Measurements from ENCODE around the gene FOXN1.
"Not testable (repeated sequence)": the region's sequence is repeated elsewhere in the genome, so short reads cannot be mapped to it uniquely, and the experiment has no call there.

FOXN1 gene

DNA sequence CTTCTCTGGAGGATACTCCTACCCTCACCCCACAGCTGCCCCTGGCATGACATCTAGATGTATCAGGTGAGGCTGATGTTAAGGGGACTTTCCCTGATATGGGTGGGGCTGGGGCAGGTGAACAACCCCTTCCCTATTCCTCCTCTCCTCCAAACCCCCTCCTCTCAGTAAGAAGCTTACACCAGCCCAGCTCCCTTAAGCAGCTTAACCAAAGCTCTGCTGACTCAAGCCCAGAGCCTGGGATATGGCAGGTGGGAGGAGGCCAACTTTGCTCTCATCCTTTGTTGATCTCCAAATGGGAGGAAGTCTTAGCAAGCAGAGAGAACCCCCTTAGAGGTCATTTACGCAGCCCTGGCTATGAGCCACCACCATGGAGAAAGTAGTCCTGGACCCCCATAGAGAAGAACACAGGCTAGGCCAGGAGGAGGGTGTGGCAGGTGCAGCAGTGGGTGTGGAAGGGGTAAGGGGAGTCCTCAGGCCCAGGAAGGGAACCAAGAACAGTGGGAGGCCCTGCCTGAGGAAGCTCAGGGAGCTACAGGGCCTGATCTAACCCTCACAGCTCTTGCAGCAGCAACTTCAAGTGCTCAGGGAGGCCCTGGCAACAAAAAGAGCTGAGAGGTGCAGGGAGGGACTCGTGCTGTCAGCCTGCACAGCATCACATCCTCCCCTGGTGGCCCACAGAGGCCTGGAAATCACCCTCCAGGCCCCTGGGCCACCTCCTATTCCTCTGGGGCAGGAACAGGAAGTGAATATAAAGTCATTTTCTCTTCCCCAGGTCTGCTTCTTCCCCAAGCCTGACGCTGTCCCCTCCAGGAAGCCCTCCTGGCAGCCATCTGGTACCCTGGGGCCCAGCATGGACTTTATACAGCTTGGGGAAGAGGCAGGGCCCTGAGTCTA, 43.3 kb downstream of the FOXN1 start:
- no peak for DNase-seq

DNA sequence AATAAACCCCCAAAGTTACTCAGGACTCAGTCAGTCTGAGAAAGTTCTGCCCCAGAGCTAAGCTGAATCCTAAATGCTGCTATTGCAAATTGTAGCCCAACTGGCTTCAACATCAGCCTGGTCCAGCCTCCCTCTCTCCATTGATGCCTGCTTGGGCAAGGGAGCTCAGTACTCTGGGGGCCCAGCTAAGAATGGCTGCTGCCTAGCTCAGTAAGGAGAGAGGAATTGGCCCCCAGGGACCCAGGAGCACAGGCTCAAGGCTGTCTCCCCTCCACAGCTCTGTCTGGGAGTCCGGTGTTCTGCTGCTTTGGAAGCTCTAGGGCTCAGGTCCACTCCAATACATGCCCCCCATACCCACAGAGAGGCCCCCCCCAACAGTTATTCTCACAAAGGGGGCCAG, 44.7 kb downstream of the FOXN1 start:
- no peak for DNase-seq

DNA sequence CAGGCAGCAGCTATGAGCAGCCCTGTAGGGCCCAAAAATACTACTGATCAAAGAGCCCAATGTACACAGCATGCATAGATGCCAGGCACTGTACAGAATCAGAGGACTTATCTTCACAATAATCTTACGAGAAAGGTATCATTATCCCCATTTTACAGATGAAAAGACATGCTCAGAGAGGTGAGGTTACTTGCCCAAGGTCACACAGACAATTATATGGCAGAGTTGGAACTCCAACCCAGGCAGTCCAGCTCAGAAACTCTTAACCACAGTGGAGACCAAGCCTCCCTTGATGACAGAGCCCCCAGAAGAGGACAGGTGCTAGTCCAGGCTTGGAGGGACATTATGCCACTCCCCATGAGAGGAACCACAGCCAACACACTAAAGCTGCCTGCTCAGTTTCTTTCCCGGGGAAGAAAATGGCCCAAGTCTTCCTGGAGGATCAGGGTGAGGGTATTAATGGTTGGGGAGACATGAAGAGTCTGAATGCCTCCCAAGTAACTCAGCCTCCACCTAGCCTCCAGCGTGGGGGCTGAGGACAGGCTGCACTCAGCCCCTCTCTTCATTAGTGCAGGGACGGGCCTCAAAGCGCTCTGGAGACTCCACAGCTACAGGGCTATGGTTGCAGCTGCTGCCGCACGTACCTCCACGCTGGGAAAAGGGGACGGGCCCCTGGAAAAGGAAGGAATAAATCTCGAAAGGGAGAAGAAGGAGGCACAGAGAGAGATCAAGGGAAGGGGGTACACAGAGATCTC, 45.5 kb downstream of the FOXN1 start:
- no peak for DNase-seq

DNA sequence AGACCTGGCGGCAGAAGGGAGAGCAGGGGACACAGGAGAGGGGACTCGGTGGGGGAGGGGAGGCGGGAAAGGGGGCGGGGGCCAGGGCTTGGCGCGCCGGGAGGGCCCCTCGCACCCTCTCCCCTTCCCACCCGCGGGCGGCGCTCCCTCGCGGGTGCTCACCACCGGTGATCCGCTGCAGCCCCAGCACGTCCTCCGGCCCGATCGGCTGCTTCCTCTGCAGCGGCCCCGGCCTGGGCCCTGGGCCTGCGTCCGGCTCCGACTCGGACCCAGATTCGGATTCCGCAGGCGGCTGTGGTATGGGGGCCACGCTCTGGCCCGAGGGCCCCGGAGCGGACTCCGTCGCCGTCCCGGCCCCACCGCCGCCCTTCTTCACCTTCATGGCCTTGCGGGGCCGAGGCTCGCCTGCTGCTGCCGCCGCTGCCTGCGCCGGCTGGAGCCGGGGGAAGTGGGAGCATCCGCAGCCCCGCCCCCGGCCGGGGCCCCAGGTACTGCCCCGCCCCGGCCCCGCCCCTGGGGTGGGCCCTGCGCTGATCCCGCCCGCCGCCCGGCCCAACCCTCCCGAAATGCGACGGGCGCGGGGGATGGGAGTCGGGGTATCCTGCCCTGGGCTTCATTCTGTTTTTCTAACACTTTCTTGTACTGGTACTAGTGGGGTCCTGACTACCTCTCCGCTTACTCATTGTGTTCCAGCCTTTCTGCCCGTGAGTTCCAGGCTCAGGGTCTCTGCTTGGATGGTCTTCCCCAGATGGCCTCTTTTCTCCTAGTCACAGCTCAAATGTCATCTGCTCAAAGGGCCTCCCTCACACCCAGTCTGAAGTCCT, 46.2 kb downstream of the FOXN1 start, which contains the start of gene UNC119:
TSS of gene UNC119 (minus strand) at position 449 of the 824 bp plus-strand sequence. CDS start at position 382, 67 bp downstream.
- DNase-seq, result no peak

DNA sequence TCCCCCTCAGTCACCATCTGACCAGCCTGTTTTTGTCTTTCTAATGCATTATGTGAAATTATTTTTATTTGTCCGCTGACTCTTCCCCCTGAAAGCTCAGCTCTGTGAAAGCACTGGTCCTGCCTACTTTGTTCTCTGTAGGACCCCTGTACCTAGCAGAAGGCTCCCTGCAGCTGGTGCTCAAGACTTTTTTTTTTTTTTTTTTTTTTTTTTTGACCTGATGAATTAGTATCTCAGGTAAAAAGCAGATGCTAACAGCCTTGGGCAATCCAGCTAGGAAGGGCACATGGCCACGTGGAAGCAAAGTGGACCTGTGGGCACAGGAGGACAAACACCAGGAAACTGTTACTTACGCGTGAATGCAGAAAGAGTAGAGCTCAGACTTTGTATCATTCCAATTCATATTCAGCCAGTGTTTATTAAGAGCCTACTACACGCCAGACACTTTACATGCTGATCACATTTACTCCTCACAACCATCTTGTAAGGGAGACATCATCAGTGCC, 46.9 kb downstream of the FOXN1 start:
- no peak for DNase-seq

- no peak for DNase-seq
Measured at GRCh38 chr17:28554565-28554964, 48.4 kb downstream of the FOXN1 start.

GRCh38 chr17:28555022-28555421, 48.9 kb downstream of the FOXN1 start:
- no peak for DNase-seq

DNA sequence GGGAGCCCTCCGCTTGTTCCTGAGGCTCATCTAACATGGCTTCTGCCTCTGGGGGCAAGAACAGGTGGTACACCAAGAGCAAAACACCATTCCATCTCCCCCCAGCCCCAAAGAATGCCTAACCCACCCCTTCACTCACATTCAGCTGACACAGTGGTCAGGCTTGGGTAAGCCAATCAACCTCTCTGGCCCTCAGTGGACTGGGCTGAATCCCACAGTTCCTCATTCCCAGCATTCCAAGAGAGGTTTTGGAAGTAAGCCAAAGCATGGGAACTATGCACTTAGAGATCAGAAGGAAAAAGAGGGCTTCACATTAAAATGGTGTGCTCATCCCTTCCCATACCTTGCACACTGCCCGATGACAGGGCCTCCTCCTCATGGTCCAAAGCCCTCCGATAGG, 57.3 kb downstream of the FOXN1 start:
- no peak for DNase-seq

DNA sequence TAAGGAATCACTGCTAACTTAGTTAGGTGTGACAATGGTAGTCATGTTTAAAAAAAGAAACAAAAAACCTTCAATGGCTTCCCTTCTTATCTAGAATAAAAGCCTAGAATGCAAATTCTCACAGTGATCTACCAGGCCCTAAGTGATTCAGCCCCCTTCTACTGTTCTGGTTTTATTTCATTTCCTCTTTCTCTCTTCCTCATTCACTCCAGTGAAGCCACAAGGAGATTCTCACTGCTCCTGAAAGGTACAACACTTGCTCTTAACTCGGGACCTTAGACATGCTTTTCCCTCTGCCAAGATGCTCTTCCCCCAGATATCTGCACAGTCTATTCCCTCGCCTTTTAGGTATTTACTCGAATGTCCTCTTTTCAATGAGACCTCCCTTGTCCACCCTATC, 61.5 kb downstream of the FOXN1 start:
- no peak for DNase-seq

GRCh38 chr17:28569446-28569845, 63.3 kb downstream of the FOXN1 start:
- DNase-seq, result no peak

GRCh38 chr17:28570716-28571360, 64.7 kb downstream of the FOXN1 start:
- no peak for DNase-seq

DNA sequence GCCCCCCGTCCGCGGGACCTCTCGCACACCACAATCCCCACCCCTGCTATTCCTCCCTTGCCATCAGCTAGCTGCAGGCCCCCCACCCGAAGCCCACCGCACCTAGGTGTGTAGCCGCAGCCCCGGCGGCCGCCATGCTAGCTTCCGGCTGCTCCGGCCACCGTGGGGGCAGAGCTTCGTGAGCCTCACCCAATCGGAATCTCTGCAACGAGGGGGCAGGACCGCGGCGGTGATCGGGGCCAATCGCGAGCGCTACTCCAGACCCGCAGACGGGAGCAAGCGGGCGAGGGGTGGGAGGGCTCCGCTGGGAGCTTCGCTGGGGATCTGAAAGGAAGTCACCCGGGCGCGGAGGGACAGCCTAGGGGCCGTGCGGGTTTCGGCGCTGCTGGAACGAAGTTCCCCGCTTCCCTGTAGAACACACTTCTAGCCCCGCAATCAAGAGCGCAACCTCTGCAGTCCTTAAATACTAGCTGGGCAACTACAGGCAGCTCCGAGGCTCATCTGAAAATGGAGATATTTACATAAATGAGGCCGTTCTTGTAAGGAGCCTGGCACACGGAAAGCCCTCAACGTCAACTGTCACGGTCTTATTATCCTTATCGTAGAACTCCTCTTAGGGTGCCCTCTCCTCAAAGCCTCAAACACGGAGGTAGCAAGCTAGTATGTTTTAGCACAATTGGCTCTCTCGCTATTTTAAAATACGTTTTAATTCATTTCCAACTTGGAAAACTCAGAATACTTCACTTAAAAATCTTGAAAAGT, 65.4 kb downstream of the FOXN1 start, which contains the start of gene PIGS:
TSS of gene PIGS (minus strand) at position 164 of the 762 bp plus-strand sequence. CDS start at position 136, 28 bp downstream.
- DNase-seq, result peak; percentile 75

DNA sequence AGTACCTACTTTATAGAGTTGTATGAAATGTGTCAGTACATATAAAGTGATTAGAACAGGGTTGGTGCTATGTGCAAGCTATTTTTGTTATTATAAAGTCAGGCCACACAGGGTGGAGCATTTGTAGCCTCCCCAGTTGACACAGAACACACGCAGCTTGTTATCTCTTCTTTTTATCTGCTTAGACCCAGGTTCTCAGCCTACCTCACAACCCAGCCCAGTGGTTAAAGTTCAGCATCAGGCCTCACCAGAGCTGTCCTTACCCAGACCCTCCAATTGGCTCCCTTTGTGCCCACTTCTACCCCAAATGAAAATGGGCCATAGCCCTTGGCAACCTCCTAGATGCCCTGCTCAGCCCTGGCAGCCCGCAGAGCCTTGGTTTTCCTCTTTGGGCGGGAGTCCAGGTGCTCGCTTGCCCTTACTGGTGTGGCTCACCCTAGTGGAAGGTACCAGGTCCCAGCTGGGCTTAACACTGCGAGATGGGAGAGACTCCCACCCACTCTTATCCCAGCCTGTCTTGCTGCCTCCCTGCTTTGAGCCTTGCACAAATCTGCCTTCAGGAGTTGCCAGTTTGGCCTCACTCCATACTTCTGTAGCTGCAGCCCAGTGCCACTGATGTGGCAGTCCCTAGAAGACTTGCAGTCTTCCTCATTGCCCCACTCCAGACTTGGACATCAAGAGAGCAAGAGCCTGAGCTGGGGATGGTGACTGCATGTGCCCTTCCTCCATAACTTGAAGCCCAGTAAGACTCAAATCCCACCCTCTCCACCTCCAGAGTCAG, 66.3 kb downstream of the FOXN1 start:
- no peak for DNase-seq

DNA sequence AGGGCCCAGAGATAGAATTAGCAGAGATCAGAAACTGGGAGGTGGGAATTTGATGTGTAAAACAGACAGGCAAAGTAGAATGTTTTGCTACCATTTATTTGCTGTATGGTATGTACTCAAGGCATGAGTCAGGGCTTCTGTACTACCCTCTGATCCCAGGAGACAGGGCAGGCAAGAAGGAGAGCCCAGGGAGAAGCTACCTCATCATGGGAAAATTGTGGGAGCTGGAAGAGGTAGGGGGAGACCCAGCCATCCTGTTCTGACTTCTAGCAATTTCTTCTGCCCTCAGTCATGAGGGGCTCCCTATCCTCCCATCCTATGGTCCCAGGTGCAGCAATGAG, 66.9 kb downstream of the FOXN1 start:
- no peak for DNase-seq

DNA sequence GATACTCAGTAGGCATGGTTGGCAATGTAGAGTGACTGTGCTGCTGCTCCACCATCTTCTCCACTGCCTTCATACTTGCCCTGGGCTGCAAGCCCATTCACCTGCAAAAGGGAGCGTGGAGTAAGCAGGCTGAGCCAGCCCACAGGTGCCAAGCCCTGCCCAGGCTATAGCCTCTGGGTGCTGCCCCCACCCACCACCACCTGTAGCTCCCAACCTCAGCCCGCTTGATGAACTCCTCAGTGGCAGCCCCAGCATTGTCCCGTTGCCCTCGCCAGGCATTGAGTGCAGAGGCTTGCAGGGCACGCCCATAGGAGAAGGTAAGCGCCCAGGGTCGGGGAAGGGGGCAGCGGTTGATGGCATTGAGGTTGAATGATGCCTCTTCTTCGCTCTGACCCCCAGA, 67.4 kb downstream of the FOXN1 start:
- DNase-seq, result no peak

- DNase-seq, result no peak
Measured at GRCh38 chr17:28573966-28574480, 67.9 kb downstream of the FOXN1 start.

GRCh38 chr17:28574526-28574925, 68.4 kb downstream of the FOXN1 start:
- DNase-seq, result no peak

DNA sequence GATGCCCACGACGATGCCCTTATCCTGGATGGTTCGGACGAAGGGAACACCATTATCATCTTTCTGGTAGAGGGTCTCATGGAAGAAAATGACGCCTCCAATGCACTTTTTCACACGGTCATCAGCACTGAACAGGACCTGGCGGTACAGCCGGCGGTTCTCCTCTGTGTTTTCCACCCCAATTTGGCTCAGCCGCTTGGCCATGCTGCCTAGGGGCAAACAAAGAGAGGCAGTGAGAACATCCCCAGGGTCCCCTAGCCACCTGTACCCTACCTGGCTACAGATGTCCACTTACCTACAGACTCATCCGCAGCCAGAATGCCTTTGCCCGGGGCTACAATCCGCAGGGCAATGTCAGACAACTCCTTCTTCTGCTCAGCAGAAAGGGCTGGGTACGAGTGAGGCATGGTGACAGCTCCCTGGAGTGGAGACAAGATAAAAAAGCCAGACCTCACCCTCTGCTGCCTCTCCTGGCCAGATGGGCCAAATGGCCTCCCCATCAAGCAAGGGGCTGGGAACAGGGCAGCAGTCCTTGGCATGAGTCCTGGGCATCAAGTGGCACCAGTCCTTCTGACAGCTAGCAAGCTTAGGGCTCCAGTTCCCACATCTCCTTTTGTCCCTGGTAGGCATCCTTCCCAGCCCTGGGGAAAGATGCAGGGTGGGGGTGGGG, 69.1 kb downstream of the FOXN1 start:
- no peak for DNase-seq

DNA sequence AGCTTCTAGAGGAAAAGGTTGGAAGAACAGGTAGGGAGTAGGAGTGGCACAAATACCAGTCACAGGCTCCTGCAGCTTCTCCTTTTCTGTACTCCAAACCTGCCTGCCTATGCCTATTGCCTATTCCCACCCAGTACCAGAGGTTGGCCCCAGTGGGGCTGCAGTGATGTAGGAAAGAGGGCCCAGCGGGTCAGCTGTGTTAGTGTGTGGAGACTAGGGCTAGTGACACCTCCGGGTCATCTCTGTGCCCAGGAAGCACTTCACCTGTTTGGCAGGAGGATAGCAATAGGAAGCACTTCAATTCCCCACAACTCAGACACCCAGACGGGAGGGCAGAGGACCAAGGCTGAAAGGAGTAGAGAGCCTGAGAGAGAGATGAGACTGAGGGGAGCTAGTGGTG, 69.9 kb downstream of the FOXN1 start:
- DNase-seq, result not testable (repeated sequence)

Measured in NCI-H1436 treated with DMSO at 0.1 percent for 48 hours (cell line).